ENCODE results near the gene CTXN1. TPM values are rescaled to one million over a fixed set of nuclear protein-coding genes. Genes with fewer than 3 reads are reported as not detected.

CTXN1 gene
- total RNA-seq, 1 experiment from 2014 or later = 54.5 TPM

- Histone ChIP-seq H4K20me1 (ENCODE audit: insufficient read depth) (no peaks in the 10 kb centered on the region), H3K4me2 (no peak overlapping the region), H2AFZ (no peak overlapping the region), H3K36me3 (ENCODE audit: low read depth) (no peaks in the 10 kb centered on the region), H3K79me2 (ENCODE audit: low read depth) (no peaks in the 10 kb centered on the region), H3K27ac (no peak overlapping the region), H3K9me3 (ENCODE audit: insufficient read depth, low read depth) (no peaks in the 10 kb centered on the region), H3K9me2 (ENCODE audit: insufficient read depth) (no peaks in the 10 kb centered on the region), H3K4me1 (replicated peaks; ENCODE audit: insufficient read depth) (peaks cover 8% of the 10 kb centered on the region; the same call in 1 of the 2 replicates), H3K27me3 (ENCODE audit: insufficient read depth, low read depth) (no peaks in the 10 kb centered on the region), H3K4me3 (no peak overlapping the region), H3F3A (ENCODE audit: insufficient read depth, low read depth) (peaks cover 36% of the 10 kb centered on the region; the same call in 1 of the 2 replicates)
- DNase-seq = no peak
- ChIA-PET POLR2A (ENCODE audit: unreplicated experiment) (interaction anchor here (0.6 kb wide), 2 partner anchors 25 to 43 kb away, joined by 3 to 5 read pairs; no protein-coding TSS in a partner anchor), CTCF (no interaction called here)
- intact Hi-C loops (cut with micrococcal nuclease; ENCODE audit: unreplicated experiment) = no loop called here
- no peak for TF ChIP-seq CTCF (conservative IDR thresholded peaks at IDR 0.05)
- no peak for TF ChIP-seq EZH2 (IDR thresholded peaks at IDR 0.05; ENCODE audit: low read depth)
- BruUV-seq (replicated peaks) = no TSS peak
Measured at GRCh38 chr19:7877249-7877836, 48.6 kb downstream of the CTXN1 start.

GRCh38 chr19:7874897-7875273 is 51.0 kb downstream of the CTXN1 start:
- Histone ChIP-seq H4K20me1 (ENCODE audit: insufficient read depth) (no peaks in the 10 kb centered on the region), H3F3A (ENCODE audit: insufficient read depth, low read depth) (peaks cover 43% of the 10 kb centered on the region), H3K27me3 (ENCODE audit: insufficient read depth, low read depth) (no peaks in the 10 kb centered on the region), H3K27ac (no peak overlapping the region), H3K9me2 (ENCODE audit: insufficient read depth) (no peaks in the 10 kb centered on the region), H3K79me2 (ENCODE audit: low read depth) (no peaks in the 10 kb centered on the region), H3K36me3 (ENCODE audit: low read depth) (no peaks in the 10 kb centered on the region), H2AFZ (peak overlapping the region; percentile 75), H3K9me3 (ENCODE audit: insufficient read depth, low read depth) (no peaks in the 10 kb centered on the region), H3K4me2 (peak overlapping the region; percentile 79), H3K4me1 (replicated peaks; ENCODE audit: insufficient read depth) (peaks cover 20% of the 10 kb centered on the region), H3K4me3 (peak overlapping the region; percentile 71)
- no peak for DNase-seq
- intact Hi-C loops (cut with micrococcal nuclease; ENCODE audit: unreplicated experiment) = no loop called here
- ChIA-PET CTCF (interaction anchor here (0.6 kb wide), 2 partner anchors 14 to 54 kb away, joined by 4 to 10 read pairs; no protein-coding TSS in a partner anchor), POLR2A (ENCODE audit: unreplicated experiment) (interaction anchor here (1.0 kb wide), 1 partner anchor 29 kb away, joined by 4 read pairs; the partner anchor contains the start of gene MAP2K7)
- BruUV-seq (replicated peaks) = no TSS peak
- TF ChIP-seq CTCF (conservative IDR thresholded peaks at IDR 0.05) = no peak; the same call in 1 of the 2 replicates
- no peak for TF ChIP-seq EZH2 (IDR thresholded peaks at IDR 0.05; ENCODE audit: low read depth)

Other genes starting within 250 kb of the CTXN1 start
- gene MCEMP1, start 249.0 kb downstream of the CTXN1 start, total RNA-seq (2021) = not detected in 2 replicates
- gene TRAPPC5, start 245.3 kb downstream of the CTXN1 start, total RNA-seq (2021) = 81.2 and 103 TPM in 2 replicates
- not detected in 2 replicates for gene FCER2, start 224.0 kb downstream of the CTXN1 start, total RNA-seq (2021)
- not detected in 2 replicates for gene CLEC4G, start 194.0 kb downstream of the CTXN1 start, total RNA-seq (2021)
- gene CD209, start 178.6 kb downstream of the CTXN1 start, total RNA-seq (2021) = not detected in 2 replicates
- not detected in 2 replicates for gene CLEC4M, start 162.9 kb downstream of the CTXN1 start, total RNA-seq (2021)
- gene EVI5L, start 95.9 kb downstream of the CTXN1 start, total RNA-seq (2021) = 13.1 and 19.2 TPM in 2 replicates
- 12.9 and 20.3 TPM in 2 replicates for gene PRR36, start 51.7 kb downstream of the CTXN1 start, total RNA-seq (2021)
- 24.1 and 24.4 TPM in 2 replicates for gene LRRC8E, start 37.6 kb downstream of the CTXN1 start, total RNA-seq (2021)
- 52.4 and 54.0 TPM in 2 replicates for gene MAP2K7, start 22.3 kb downstream of the CTXN1 start, total RNA-seq (2021)
- gene TGFBR3L, start 11.3 kb downstream of the CTXN1 start, total RNA-seq (2021) = 2.0 and 2.3 TPM in 2 replicates
- gene SNAPC2, start 5.8 kb downstream of the CTXN1 start, total RNA-seq (2021) = 37.5 and 42.1 TPM in 2 replicates
- gene TIMM44, start 17.5 kb upstream of the CTXN1 start, total RNA-seq (2021) = 72.8 and 74.6 TPM in 2 replicates
- gene ELAVL1, start 79.5 kb upstream of the CTXN1 start, total RNA-seq (2021) = 101 and 108 TPM in 2 replicates
- gene CCL25, start 126.6 kb upstream of the CTXN1 start, total RNA-seq (2021) = not detected in 2 replicates
- 0.05 TPM in 1 of 2 replicates, not detected in the other for gene FBN3, start 223.5 kb upstream of the CTXN1 start, total RNA-seq (2021)